Fibroblast of lung (primary cell): Measurements from ENCODE around the gene ATXN7L1. TPM values are rescaled to one million over a fixed set of nuclear protein-coding genes. Genes with fewer than 3 reads are reported as not detected.

Experiments used
- DNase-seq, 2 donors: peaks; one replicate each; pipeline versions ENCODE4 v3.0.0 to v3.0.0-alpha.2; 2010; ENCODE audit warnings: low read depth in 2 of 2
- H2AFZ ChIP-seq: 2 replicates; pipeline ENCODE4 v1.5.1; 2012; ENCODE audit warnings: low read length, control low read depth, inconsistent platforms
- H3K27ac ChIP-seq: 2 replicates; pipeline ENCODE4 v1.5.1; 2011; ENCODE audit warnings: low read length, control low read depth; ENCODE audit not compliant: insufficient read depth
- H3K27me3 ChIP-seq: 2 replicates; pipeline ENCODE4 v1.5.1; 2011; ENCODE audit warnings: mild to moderate bottlenecking, low read length; ENCODE audit not compliant: control insufficient read depth, insufficient read depth
- H3K36me3 ChIP-seq: 2 replicates; pipeline ENCODE4 v1.5.1; 2011; ENCODE audit warnings: low read length; ENCODE audit not compliant: control insufficient read depth, insufficient read depth
- H3K4me1 ChIP-seq: 2 replicates; pipeline ENCODE4 v1.5.1; 2011; ENCODE audit warnings: low read length; ENCODE audit not compliant: control insufficient read depth, insufficient read depth; ENCODE audit errors: extremely low read depth
- H3K4me2 ChIP-seq: 2 replicates; pipeline ENCODE4 v1.5.1; 2011; ENCODE audit warnings: low read length, control low read depth; ENCODE audit not compliant: insufficient read depth; ENCODE audit errors: extremely low read depth
- H3K4me3 ChIP-seq, 4 experiments: fragments of 200-600 bp in 1 of 4; sonication (generic) in 1 of 4; replicated peaks in 1 of 4; 2 replicates each; pipeline ENCODE4 v1.5.1; 2011 to 2016; ENCODE audit warnings: low read length in 4 of 4, low read depth in 3 of 4, mild to moderate bottlenecking in 3 of 4, control low read depth in 2 of 4, inconsistent platforms in 1 of 4, mixed read lengths in 1 of 4; ENCODE audit not compliant: insufficient read depth in 1 of 4; ENCODE audit errors: control extremely low read depth in 1 of 4
- H3K79me2 ChIP-seq: 2 replicates; pipeline ENCODE4 v1.5.1; 2012; ENCODE audit warnings: mild to moderate bottlenecking, low read length, inconsistent platforms; ENCODE audit not compliant: control insufficient read depth, insufficient read depth
- H3K9ac ChIP-seq: 2 replicates; pipeline ENCODE4 v1.5.1; 2011; ENCODE audit warnings: mild to moderate bottlenecking, low read length, control low read depth; ENCODE audit not compliant: insufficient read depth
- H3K9me3 ChIP-seq: 2 replicates; pipeline ENCODE4 v1.5.1; 2012; ENCODE audit warnings: low read depth, low read length; ENCODE audit not compliant: control insufficient read depth, insufficient read depth
- H4K20me1 ChIP-seq: 2 replicates; pipeline ENCODE4 v1.5.1; 2011; ENCODE audit warnings: low read length; ENCODE audit not compliant: control insufficient read depth, insufficient read depth; ENCODE audit errors: extremely low read depth
- EZH2 ChIP-seq: IDR thresholded peaks from 2 replicates; pipeline ENCODE4 v1.5.1; 2012; ENCODE audit warnings: low read length, control low read depth, mild to moderate bottlenecking; ENCODE audit errors: missing control alignments
- polyA plus RNA-seq, 2 donors: library from polyadenylated mRNA; depleted of rRNA in 1 of 2; stranded (reverse) in 1 of 2; unstranded in 1 of 2; fragments of >200 nt; gene quantifications; 2 replicates each; pipeline ENCODE4 v1.2.1, GENCODE V29; 2011 to 2012; ENCODE audit warnings: missing spikeins in 1 of 2
- total RNA-seq: library from RNA; depleted of rRNA; stranded (reverse); fragments of >200 nt; gene quantifications from 2 replicates; pipeline ENCODE4 v1.2.1, GENCODE V29; 2014
- TF ChIP-seq, protein P1 (sequence below), 2 donors: IDR thresholded peaks in 1 of 2; conservative IDR thresholded peaks in 1 of 2; 1 replicate in 1 of 2; 2 replicates in 1 of 2; pipeline ENCODE4 v1.5.1; 2011 to 2012; ENCODE audit warnings: low read length in 2 of 2, control low read depth in 1 of 2, inconsistent platforms in 1 of 2, low read depth in 1 of 2, mild to moderate bottlenecking in 1 of 2

The ATXN7L1 gene
- total and polyA plus RNA-seq, 2 donors (not counting 1 experiment from before 2014, with no cell fraction given) = 5.1 to 9.4 TPM

DNA sequence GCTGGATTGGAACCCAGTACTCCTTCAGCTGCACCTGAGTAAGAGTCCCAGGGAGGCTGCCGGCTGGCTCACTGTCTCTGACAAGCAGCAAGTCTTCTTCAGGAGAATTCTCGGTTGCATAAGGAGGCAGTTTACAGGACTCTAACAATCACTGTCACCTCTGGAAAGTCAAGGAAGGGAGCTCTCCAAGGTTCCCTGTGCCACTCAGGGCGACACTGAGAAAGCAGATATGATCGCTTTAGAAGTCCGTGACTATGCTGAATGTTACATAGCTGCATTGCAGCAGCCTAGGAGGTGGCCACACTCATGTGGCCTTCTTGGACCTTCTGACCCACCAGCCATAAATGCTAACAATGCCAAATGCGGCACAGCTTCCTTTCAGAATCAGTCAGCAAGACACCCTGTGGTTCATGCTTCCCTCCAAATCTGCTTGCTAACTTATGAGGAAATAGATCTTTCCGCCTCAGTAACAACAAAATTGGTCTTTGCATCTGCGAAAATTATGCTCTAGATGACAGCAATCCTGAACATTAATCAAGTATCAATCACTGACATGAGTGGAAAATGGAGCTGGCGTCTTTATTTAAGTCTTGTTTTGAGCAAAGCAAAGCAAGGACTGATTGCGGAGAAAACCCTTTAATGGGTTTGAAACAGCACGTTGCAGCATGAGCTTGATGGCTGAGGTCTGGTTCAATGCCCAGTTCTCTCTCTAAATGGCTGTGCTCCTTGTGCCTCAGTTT lies 132.9 kb downstream of the ATXN7L1 start:
- Histone ChIP-seq H3K4me2 (no peak overlapping the region), H3K36me3 (no peaks in the 10 kb centered on the region), H3K79me2 (no peaks in the 10 kb centered on the region), H2AFZ (no peak overlapping the region), H3K4me3 (no peak overlapping the region), H3K4me1 (no peaks in the 10 kb centered on the region), H4K20me1 (no peaks in the 10 kb centered on the region), H3K27ac (no peak overlapping the region), H3K27me3 (no peaks in the 10 kb centered on the region), H3K9me3 (no peaks in the 10 kb centered on the region), H3K9ac (no peak overlapping the region)
- TF ChIP-seq, protein P1, sequence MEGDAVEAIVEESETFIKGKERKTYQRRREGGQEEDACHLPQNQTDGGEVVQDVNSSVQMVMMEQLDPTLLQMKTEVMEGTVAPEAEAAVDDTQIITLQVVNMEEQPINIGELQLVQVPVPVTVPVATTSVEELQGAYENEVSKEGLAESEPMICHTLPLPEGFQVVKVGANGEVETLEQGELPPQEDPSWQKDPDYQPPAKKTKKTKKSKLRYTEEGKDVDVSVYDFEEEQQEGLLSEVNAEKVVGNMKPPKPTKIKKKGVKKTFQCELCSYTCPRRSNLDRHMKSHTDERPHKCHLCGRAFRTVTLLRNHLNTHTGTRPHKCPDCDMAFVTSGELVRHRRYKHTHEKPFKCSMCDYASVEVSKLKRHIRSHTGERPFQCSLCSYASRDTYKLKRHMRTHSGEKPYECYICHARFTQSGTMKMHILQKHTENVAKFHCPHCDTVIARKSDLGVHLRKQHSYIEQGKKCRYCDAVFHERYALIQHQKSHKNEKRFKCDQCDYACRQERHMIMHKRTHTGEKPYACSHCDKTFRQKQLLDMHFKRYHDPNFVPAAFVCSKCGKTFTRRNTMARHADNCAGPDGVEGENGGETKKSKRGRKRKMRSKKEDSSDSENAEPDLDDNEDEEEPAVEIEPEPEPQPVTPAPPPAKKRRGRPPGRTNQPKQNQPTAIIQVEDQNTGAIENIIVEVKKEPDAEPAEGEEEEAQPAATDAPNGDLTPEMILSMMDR (conservative IDR thresholded peaks at IDR 0.05 in 1 of 2, IDR thresholded peaks at IDR 0.05 in 1 of 2; ENCODE audit: low read depth in 1 of 2, low read length in 2 of 2) = no peak
- no peak for TF ChIP-seq EZH2
- DNase-seq = no peak

DNA sequence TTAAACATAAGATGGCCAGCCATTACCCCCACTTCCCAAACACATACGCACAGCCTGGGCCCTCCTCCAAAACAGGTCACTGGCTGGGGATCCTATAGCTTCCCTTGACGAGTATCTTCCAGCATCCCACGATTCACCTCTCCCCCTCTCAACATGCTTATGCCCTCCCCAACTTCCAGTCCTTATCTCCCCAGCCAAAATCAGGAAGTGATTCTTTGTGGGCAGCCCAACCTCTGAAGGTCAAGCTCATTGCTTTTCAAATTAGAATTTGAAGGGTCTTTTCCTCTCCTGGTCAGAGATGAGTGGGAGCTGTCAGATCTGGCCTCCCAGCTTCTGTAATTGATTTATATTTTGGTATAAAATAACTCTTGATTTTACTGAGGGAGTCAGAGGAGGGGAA lies 133.6 kb downstream of the ATXN7L1 start:
- Histone ChIP-seq H3K27me3 (no peaks in the 10 kb centered on the region), H4K20me1 (no peaks in the 10 kb centered on the region), H3K9me3 (no peaks in the 10 kb centered on the region), H3K9ac (no peak overlapping the region), H3K36me3 (no peaks in the 10 kb centered on the region), H2AFZ (no peak overlapping the region), H3K4me3 (no peak overlapping the region), H3K4me1 (no peaks in the 10 kb centered on the region), H3K27ac (no peak overlapping the region), H3K79me2 (no peaks in the 10 kb centered on the region), H3K4me2 (no peak overlapping the region)
- TF ChIP-seq EZH2 = no peak
- TF ChIP-seq, protein P1 (conservative IDR thresholded peaks at IDR 0.05 in 1 of 2, IDR thresholded peaks at IDR 0.05 in 1 of 2; ENCODE audit: low read depth in 1 of 2, low read length in 2 of 2) = no peak
- DNase-seq = no peak

DNA sequence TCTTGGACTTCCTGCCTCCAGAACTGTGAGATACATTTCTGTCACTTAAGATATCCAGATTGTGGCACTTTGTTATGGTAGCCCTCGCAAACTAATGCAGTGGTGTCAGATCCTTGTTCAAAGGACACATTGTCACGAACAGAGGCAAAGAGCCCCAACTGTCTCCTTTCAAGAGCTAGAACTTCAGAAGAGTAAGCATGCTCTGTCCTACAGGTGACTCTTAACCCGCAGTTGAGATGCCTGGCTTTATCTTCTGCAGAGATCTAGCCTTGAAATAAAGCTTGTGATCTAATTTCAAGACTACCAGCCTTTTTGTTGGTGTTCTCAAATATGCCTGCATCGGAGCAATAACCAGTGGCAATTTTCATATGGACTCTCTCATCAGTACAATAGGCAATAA lies 134.4 kb downstream of the ATXN7L1 start:
- Histone ChIP-seq H2AFZ (no peak overlapping the region), H3K79me2 (no peaks in the 10 kb centered on the region), H3K27me3 (no peaks in the 10 kb centered on the region), H3K27ac (no peak overlapping the region), H4K20me1 (no peaks in the 10 kb centered on the region), H3K4me3 (no peak overlapping the region), H3K9ac (no peak overlapping the region), H3K4me2 (no peak overlapping the region), H3K36me3 (no peaks in the 10 kb centered on the region), H3K4me1 (no peaks in the 10 kb centered on the region), H3K9me3 (no peaks in the 10 kb centered on the region)
- DNase-seq = no peak
- TF ChIP-seq, protein P1 (conservative IDR thresholded peaks at IDR 0.05 in 1 of 2, IDR thresholded peaks at IDR 0.05 in 1 of 2; ENCODE audit: low read depth in 1 of 2, low read length in 2 of 2) = no peak
- no peak for TF ChIP-seq EZH2
